ENCODE data around the gene SEMA6A.

DNA sequence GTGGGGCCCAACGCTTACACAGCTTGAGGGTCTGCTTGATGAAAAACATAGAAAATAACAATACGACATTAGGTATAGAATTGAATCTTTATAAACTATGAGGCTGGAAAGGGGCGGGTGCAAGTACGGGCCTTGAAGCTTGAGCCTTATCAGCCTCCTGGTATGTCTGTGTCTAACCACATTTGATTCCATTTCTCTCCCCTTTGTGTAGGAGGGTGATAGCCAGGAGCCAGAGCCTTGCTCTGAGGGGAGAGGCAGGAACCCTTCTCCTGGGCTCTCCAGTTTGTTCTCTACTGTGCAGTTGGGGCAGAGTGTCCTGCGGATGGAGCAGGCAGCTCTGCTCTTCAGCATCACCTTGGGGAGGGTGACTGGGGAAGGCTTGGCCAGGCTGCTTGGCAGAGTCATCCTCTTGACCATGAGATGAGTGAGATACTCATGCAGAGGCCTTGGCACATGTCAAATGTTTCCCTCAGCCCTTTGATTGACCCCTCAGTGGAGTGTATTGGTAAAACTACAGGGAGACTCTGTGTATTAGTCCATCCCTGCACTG lies 153.5 kb downstream of the SEMA6A start:
- no peak for TF ChIP-seq ZNF274 (IDR thresholded peaks at IDR 0.05; ENCODE audit: low read depth, low read length)
- TF ChIP-seq SUZ12 (IDR thresholded peaks at IDR 0.05; ENCODE audit: extremely low read depth, insufficient read depth, insufficient read length) = no peak
- TF ChIP-seq YY1 (IDR thresholded peaks at IDR 0.05; ENCODE audit: insufficient read depth, insufficient read length) = no peak
